Measurements from ENCODE around the gene BEAN1. TPM values are rescaled to one million over a fixed set of nuclear protein-coding genes. Genes with fewer than 3 reads are reported as not detected.

BEAN1 gene
- total RNA-seq, result not detected

GRCh38 chr16:66427036-66427860, at the start of gene BEAN1:
Gene BEAN1 (plus strand): TSS chr16:66427295. CDS start chr16:66437677, 10,382 bp downstream.
- peaks cover 42 to 61% (median 48%) of the 10 kb centered on the region in 3 donors for H3K27me3 ChIP-seq (ENCODE audit: control insufficient read depth in 3 of 3, insufficient read depth in 3 of 3, low read length in 3 of 3)

GRCh38 chr16:66377324-66377723, 49.8 kb upstream of the BEAN1 start:
- Histone ChIP-seq H3K4me1 (ENCODE audit: control insufficient read depth in 3 of 3, insufficient read depth in 3 of 3, low read length in 3 of 3) (peaks cover 8 to 10% (median 10%) of the 10 kb centered on the region in 3 donors), H3K9me3 (ENCODE audit: control insufficient read depth in 3 of 3, low read length in 3 of 3) (no peaks in the 10 kb centered on the region), H3K4me3 (ENCODE audit: low read length in 3 of 3) (peak overlapping the region in 1 of 3 donors; percentile 13), H3K9ac (ENCODE audit: low read depth in 1 of 3, low read length in 3 of 3) (no peak overlapping the region), H3K27ac (ENCODE audit: low read depth, low read length) (peak overlapping the region; percentile 54), H3K27me3 (ENCODE audit: control insufficient read depth in 3 of 3, insufficient read depth in 3 of 3, low read length in 3 of 3) (peaks cover 0 to 6% (median 0%) of the 10 kb centered on the region in 3 donors), H3K36me3 (ENCODE audit: control insufficient read depth in 3 of 3, insufficient read depth in 3 of 3, low read length in 3 of 3) (no peaks in the 10 kb centered on the region)

More at GRCh38 chr16:66427036-66427860, at the start of gene BEAN1:
- Histone ChIP-seq H3K36me3 (ENCODE audit: control insufficient read depth in 3 of 3, insufficient read depth in 3 of 3, low read length in 3 of 3) (no peaks in the 10 kb centered on the region), H3K4me3 (ENCODE audit: low read length in 3 of 3) (peak within 1 kb of the TSS; percentile 43 to 56 (median 51)), H3K9me3 (ENCODE audit: control insufficient read depth in 3 of 3, low read length in 3 of 3) (no peaks in the 10 kb centered on the region), H3K4me1 (ENCODE audit: control insufficient read depth in 3 of 3, insufficient read depth in 3 of 3, low read length in 3 of 3) (peaks cover 4 to 15% (median 10%) of the 10 kb centered on the region in 3 donors), H3K27ac (ENCODE audit: low read depth, low read length) (no peak within 1 kb of the TSS), H3K9ac (ENCODE audit: low read depth in 1 of 3, low read length in 3 of 3) (peak within 1 kb of the TSS in 1 of 3 donors; percentile 60)

GRCh38 chr16:66378741-66379570, 48.1 kb upstream of the BEAN1 start:
- H3K4me3 ChIP-seq (ENCODE audit: low read length in 3 of 3), result no peak overlapping the region
- H3K9ac ChIP-seq (ENCODE audit: low read depth in 1 of 3, low read length in 3 of 3), result no peak overlapping the region
- peaks cover 11 to 17% (median 15%) of the 10 kb centered on the region in 3 donors for H3K4me1 ChIP-seq (ENCODE audit: control insufficient read depth in 3 of 3, insufficient read depth in 3 of 3, low read length in 3 of 3)
- H3K36me3 ChIP-seq (ENCODE audit: control insufficient read depth in 3 of 3, insufficient read depth in 3 of 3, low read length in 3 of 3), result no peaks in the 10 kb centered on the region
- no peaks in the 10 kb centered on the region for H3K9me3 ChIP-seq (ENCODE audit: control insufficient read depth in 3 of 3, low read length in 3 of 3)
- peaks cover 0 to 3% (median 0%) of the 10 kb centered on the region in 3 donors for H3K27me3 ChIP-seq (ENCODE audit: control insufficient read depth in 3 of 3, insufficient read depth in 3 of 3, low read length in 3 of 3)
- no peak overlapping the region for H3K27ac ChIP-seq (ENCODE audit: low read depth, low read length)

GRCh38 chr16:66379571-66379941, 47.5 kb upstream of the BEAN1 start:
- Histone ChIP-seq H3K9ac (ENCODE audit: low read depth in 1 of 3, low read length in 3 of 3) (no peak overlapping the region), H3K36me3 (ENCODE audit: control insufficient read depth in 3 of 3, insufficient read depth in 3 of 3, low read length in 3 of 3) (no peaks in the 10 kb centered on the region), H3K27me3 (ENCODE audit: control insufficient read depth in 3 of 3, insufficient read depth in 3 of 3, low read length in 3 of 3) (no peaks in the 10 kb centered on the region), H3K27ac (ENCODE audit: low read depth, low read length) (no peak overlapping the region), H3K4me3 (ENCODE audit: low read length in 3 of 3) (no peak overlapping the region), H3K4me1 (ENCODE audit: control insufficient read depth in 3 of 3, insufficient read depth in 3 of 3, low read length in 3 of 3) (peaks cover 10 to 17% (median 15%) of the 10 kb centered on the region in 3 donors), H3K9me3 (ENCODE audit: control insufficient read depth in 3 of 3, low read length in 3 of 3) (no peaks in the 10 kb centered on the region)

GRCh38 chr16:66380421-66380820, 46.7 kb upstream of the BEAN1 start:
- Histone ChIP-seq H3K4me3 (ENCODE audit: low read length in 3 of 3) (no peak overlapping the region), H3K27ac (ENCODE audit: low read depth, low read length) (no peak overlapping the region), H3K9me3 (ENCODE audit: control insufficient read depth in 3 of 3, low read length in 3 of 3) (no peaks in the 10 kb centered on the region), H3K9ac (ENCODE audit: low read depth in 1 of 3, low read length in 3 of 3) (no peak overlapping the region), H3K27me3 (ENCODE audit: control insufficient read depth in 3 of 3, insufficient read depth in 3 of 3, low read length in 3 of 3) (no peaks in the 10 kb centered on the region), H3K36me3 (ENCODE audit: control insufficient read depth in 3 of 3, insufficient read depth in 3 of 3, low read length in 3 of 3) (no peaks in the 10 kb centered on the region), H3K4me1 (ENCODE audit: control insufficient read depth in 3 of 3, insufficient read depth in 3 of 3, low read length in 3 of 3) (peaks cover 10 to 17% (median 15%) of the 10 kb centered on the region in 3 donors)

- Histone ChIP-seq H3K27ac (ENCODE audit: low read depth, low read length) (peak overlapping the region; percentile 81), H3K4me1 (ENCODE audit: control insufficient read depth in 3 of 3, insufficient read depth in 3 of 3, low read length in 3 of 3) (peaks cover 11 to 17% (median 11%) of the 10 kb centered on the region in 3 donors), H3K4me3 (ENCODE audit: low read length in 3 of 3) (no peak overlapping the region), H3K9ac (ENCODE audit: low read depth in 1 of 3, low read length in 3 of 3) (no peak overlapping the region), H3K9me3 (ENCODE audit: control insufficient read depth in 3 of 3, low read length in 3 of 3) (no peaks in the 10 kb centered on the region), H3K27me3 (ENCODE audit: control insufficient read depth in 3 of 3, insufficient read depth in 3 of 3, low read length in 3 of 3) (peaks cover 0 to 1% (median 0%) of the 10 kb centered on the region in 3 donors), H3K36me3 (ENCODE audit: control insufficient read depth in 3 of 3, insufficient read depth in 3 of 3, low read length in 3 of 3) (no peaks in the 10 kb centered on the region)
Observed at GRCh38 chr16:66381585-66382170, 45.4 kb upstream of the BEAN1 start.

- Histone ChIP-seq H3K36me3 (ENCODE audit: control insufficient read depth in 3 of 3, insufficient read depth in 3 of 3, low read length in 3 of 3) (peaks cover 0 to 6% (median 0%) of the 10 kb centered on the region in 3 donors), H3K27ac (ENCODE audit: low read depth, low read length) (peak overlapping the region; percentile 81), H3K27me3 (ENCODE audit: control insufficient read depth in 3 of 3, insufficient read depth in 3 of 3, low read length in 3 of 3) (peaks cover 0 to 5% (median 0%) of the 10 kb centered on the region in 3 donors), H3K4me3 (ENCODE audit: low read length in 3 of 3) (no peak overlapping the region), H3K9me3 (ENCODE audit: control insufficient read depth in 3 of 3, low read length in 3 of 3) (no peaks in the 10 kb centered on the region), H3K9ac (ENCODE audit: low read depth in 1 of 3, low read length in 3 of 3) (no peak overlapping the region), H3K4me1 (ENCODE audit: control insufficient read depth in 3 of 3, insufficient read depth in 3 of 3, low read length in 3 of 3) (peaks cover 11 to 18% (median 16%) of the 10 kb centered on the region in 3 donors)
Observed at GRCh38 chr16:66382171-66382965, 44.7 kb upstream of the BEAN1 start.

- Histone ChIP-seq H3K9me3 (ENCODE audit: control insufficient read depth in 3 of 3, low read length in 3 of 3) (no peaks in the 10 kb centered on the region), H3K4me1 (ENCODE audit: control insufficient read depth in 3 of 3, insufficient read depth in 3 of 3, low read length in 3 of 3) (peaks cover 11 to 19% (median 18%) of the 10 kb centered on the region in 3 donors), H3K9ac (ENCODE audit: low read depth in 1 of 3, low read length in 3 of 3) (no peak overlapping the region), H3K27me3 (ENCODE audit: control insufficient read depth in 3 of 3, insufficient read depth in 3 of 3, low read length in 3 of 3) (peaks cover 0 to 5% (median 0%) of the 10 kb centered on the region in 3 donors), H3K4me3 (ENCODE audit: low read length in 3 of 3) (no peak overlapping the region), H3K27ac (ENCODE audit: low read depth, low read length) (peak overlapping the region; percentile 81), H3K36me3 (ENCODE audit: control insufficient read depth in 3 of 3, insufficient read depth in 3 of 3, low read length in 3 of 3) (peaks cover 0 to 6% (median 0%) of the 10 kb centered on the region in 3 donors)
Observed at GRCh38 chr16:66382966-66383299, 44.2 kb upstream of the BEAN1 start.

GRCh38 chr16:66383551-66383950, 43.5 kb upstream of the BEAN1 start:
- peak overlapping the region in 1 of 3 donors; percentile 29 for H3K4me3 ChIP-seq (ENCODE audit: low read length in 3 of 3)

More at GRCh38 chr16:66383551-66383950, 43.5 kb upstream of the BEAN1 start:
- H3K27me3 ChIP-seq (ENCODE audit: control insufficient read depth in 3 of 3, insufficient read depth in 3 of 3, low read length in 3 of 3), result peaks cover 0 to 8% (median 0%) of the 10 kb centered on the region in 3 donors
- peaks cover 0 to 6% (median 3%) of the 10 kb centered on the region in 3 donors for H3K36me3 ChIP-seq (ENCODE audit: control insufficient read depth in 3 of 3, insufficient read depth in 3 of 3, low read length in 3 of 3)
- H3K9ac ChIP-seq (ENCODE audit: low read depth in 1 of 3, low read length in 3 of 3), result peak overlapping the region in 1 of 3 donors; percentile 8
- peaks cover 11 to 23% (median 19%) of the 10 kb centered on the region in 3 donors for H3K4me1 ChIP-seq (ENCODE audit: control insufficient read depth in 3 of 3, insufficient read depth in 3 of 3, low read length in 3 of 3)
- H3K9me3 ChIP-seq (ENCODE audit: control insufficient read depth in 3 of 3, low read length in 3 of 3), result no peaks in the 10 kb centered on the region
- H3K27ac ChIP-seq (ENCODE audit: low read depth, low read length), result peak overlapping the region; percentile 81
